Activated CD8-positive, alpha-beta memory T cell treated with anti-CD3 and anti-CD28 coated beads, Interleukin-2, amount 50 U/mL, for 4 hours (primary cell): ENCODE results near the gene BCLAF1.
"Not testable (repeated sequence)": the region's sequence is repeated elsewhere in the genome, so short reads cannot be mapped to it uniquely, and the experiment has no call there.

Experiments used
- DNase-seq: peaks from one replicate; pipeline ENCODE4 v3.0.0-alpha.2; 2020

BCLAF1 gene

GRCh38 chr6:136244061-136244616 lies 45.5 kb downstream of the BCLAF1 start:
- no peak for DNase-seq

GRCh38 chr6:136236466-136237293 lies 53.0 kb downstream of the BCLAF1 start:
- DNase-seq: no peak

GRCh38 chr6:136235233-136235564 lies 54.4 kb downstream of the BCLAF1 start:
- DNase-seq: no peak

DNA sequence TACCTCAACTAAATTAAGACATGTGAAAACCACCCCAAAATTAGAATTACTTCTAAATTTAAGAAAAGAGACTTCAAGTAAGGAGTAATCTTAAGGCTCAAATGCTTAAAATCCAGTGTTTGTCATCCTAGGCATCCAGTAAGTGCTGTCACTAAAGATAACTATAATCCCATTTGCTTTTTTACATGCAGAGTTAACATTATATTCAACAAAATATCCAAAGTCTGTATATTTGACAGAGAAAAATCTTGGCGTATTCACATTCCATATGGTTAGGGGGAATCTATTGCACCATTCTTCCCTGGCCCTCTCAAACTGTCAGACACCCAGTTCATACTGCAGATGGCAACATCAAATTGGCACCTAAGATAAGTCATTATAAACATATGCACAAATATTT lies 56.9 kb downstream of the BCLAF1 start:
- DNase-seq: no peak

- no peak for DNase-seq
These were observed 59.3 kb downstream of the BCLAF1 start for GRCh38 chr6:136230219-136230853.

- no peak for DNase-seq
These were observed 60.8 kb downstream of the BCLAF1 start for GRCh38 chr6:136228814-136229213.

- no peak for DNase-seq
These were observed 62.8 kb downstream of the BCLAF1 start for GRCh38 chr6:136226674-136227377.

DNA sequence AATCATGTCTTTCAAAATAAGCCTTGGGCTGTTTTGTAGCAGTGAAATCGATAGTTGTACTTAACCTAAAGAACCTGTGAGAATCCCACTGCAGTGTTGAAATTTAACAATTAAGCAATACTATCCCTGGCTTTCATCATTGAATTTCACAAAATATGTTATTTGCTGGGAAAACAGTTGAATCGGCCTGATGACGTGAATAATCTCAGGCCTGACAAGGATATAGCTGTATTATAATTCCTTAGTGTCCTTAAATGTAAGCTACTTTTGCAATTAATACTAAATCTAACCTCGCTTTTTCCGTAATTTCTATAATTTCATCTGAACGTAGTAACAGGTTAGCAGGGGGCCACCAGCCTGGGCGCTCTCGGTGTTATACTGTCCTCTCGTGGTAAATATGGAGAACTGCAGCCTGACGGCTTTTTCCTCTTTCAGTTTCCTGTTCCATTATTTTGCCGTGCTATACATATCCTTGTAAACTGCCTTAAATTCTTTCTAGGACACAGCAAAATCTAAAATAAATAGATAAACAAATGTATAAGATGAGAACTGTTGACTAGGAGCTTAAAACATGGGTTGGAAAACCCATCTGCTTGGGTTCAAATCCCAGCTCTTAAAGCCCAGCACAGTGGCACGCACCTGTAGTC lies 63.5 kb downstream of the BCLAF1 start:
- peak; percentile 46 for DNase-seq

GRCh38 chr6:136225496-136225895 lies 64.2 kb downstream of the BCLAF1 start:
- DNase-seq: peak; percentile 19

DNA sequence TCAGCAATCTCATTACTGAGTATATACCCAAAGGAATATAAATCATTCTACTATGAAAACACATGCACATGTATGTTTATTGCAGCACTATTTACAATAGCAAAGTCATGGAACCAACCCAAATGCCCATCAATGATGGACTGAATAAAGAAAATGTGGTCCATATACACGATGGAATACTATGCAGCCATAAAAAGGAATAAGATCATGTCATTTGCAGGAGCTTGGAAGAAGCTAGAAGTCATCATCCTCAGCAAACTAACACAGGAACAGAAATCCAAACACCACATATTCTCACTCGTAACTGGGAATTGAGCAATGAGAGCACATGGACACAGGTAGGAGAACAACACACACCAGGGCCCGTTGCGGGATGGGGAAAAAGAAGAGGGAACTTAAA lies 64.7 kb downstream of the BCLAF1 start:
- not testable (repeated sequence) for DNase-seq

DNA sequence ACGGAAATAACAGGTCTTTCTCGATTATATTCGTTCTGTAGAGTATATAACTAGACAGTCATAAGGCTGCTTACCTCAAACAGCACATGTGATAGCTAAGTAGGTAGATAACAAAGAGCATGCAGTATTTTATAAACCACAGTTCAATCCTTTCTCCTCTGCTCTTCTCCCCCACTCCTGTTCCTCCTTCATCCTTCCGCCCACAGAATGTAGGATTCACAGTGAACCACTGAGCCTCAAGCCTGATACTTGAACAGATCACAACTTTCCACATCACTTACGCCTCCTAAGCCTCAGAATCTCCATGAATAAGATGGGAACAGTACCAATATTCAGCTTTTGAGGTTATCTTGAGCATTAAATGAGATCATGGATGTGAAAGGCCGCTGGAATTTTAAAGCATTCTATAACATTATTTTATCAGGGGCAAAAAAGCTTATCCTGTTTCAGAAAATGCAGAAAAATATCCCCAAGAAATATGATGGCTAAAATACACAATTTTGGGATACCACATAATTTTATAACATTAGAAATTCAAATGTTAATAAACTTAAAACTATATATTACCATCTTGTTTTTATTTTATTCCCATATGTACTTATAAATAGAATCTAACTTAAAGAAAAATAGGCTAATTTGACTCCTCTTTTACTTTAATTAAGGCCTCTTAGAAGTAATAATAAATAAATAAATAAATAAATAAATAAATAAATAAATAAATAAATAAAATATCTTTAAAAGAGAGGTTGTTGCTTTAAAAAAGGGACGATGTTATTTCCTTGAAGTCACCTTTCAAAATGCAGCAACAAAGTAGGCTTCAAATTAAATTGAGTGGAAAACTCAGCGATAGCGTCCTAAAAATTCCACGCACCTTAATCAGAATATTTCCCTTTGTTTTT lies 72.9 kb downstream of the BCLAF1 start:
- no peak for DNase-seq

DNA sequence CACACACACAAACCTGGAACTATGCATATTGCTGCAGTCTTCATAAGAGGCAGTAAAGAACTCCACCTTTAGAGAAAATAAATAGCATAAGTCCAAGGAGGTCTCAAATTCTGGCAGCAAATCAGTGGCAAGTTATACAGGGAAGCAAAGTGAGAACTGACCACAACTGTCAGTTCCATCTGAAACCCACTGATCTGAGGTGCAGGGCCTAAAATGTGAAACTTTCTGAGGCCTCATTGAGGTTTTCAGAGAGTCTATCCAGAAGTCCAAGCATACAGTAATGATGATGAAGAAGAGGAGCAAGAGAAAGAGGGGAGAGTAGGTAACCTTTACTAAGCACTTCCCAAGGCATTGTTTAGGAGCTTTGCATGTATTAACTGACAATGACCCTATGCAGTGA lies 75.8 kb downstream of the BCLAF1 start:
- no peak for DNase-seq

DNA sequence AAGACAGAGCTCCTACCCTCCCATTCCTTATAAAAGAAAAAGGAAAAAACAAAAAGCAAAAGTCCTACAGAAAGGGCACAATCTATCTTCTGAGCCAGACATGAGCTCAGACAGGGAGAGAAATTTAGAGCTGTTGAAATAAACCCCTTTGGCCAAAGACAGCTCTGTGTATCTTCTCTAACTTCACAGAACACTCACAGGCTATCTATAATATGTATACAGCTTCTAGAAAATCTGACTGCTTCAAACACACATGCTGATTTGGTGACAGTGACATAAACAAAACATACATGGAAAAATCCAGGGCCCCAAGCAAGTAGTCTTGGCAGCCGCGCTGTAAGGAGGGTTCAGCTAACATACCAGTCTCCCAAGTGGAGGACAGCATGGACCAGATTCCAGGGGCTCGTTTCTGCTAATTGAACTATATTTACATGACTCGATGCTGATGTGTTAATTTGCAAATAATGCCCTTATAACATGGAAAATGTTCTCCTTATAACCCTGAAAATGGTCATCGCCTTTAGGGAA lies 76.6 kb downstream of the BCLAF1 start:
- no peak for DNase-seq

DNA sequence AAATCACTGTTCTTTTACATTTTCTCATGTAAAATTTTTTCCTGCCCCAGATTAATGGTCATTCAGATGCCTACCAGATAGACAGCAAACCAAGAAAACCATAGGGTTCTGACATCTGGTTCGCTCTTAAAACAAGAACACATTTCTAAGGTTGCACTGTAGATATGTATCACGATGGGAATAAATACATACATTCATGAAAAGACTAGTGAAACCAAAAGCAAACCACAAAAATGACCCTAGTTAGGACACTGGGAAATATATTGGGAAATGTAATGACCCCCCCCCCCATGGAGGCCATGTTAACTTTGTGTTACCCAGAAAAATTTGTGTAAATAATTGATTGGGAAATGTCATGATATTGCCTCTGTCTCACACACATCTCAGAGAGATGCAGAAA lies 77.0 kb downstream of the BCLAF1 start:
- DNase-seq: no peak

DNA sequence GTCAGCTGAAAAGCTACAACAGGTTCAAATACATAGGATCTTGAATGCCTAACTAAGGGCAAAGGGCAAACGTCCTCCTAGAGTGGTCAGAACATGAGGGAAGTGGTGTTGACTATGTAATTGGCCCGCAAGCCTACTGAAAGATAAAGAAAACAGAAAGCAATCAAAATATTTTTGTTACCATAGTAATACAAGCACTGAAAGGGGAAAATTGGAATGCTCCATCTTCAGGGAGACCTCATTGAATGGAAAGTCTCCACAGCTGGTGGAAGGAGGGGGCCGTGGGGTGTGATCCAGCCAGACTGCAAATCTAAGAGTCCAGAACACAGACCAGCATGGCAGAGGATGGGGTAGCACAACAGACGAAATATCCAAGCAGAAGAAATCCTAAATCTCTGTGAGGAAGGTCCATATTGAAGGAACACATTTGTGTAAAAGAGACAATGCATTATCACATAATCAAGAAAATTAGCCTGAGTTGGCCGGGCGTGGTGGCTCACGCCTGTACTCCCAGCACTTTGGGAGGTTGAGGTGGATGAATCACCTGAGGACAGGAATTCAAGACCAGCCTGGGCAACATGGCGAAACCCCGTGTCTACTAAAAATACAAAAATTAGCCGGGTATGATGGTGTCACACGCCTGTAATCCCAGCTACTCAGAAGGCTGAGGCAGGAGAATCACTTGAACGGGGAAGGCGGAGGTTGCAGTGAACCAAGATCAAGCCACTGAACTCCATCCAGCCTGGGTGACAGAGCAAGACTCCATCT lies 79.1 kb downstream of the BCLAF1 start:
- DNase-seq: no peak

GRCh38 chr6:136209496-136209895 lies 80.2 kb downstream of the BCLAF1 start:
- no peak for DNase-seq

GRCh38 chr6:136208783-136209182 lies 80.9 kb downstream of the BCLAF1 start:
- no peak for DNase-seq
